GM10847 (cell line): ENCODE measurements around the gene RIGI.

Source experiments
- POLR2A ChIP-seq: IDR thresholded peaks from 2 replicates; pipeline ENCODE4 v1.6.1; 2011; ENCODE audit not compliant: insufficient read length; ENCODE audit errors: extremely low read depth

RIGI gene

DNA sequence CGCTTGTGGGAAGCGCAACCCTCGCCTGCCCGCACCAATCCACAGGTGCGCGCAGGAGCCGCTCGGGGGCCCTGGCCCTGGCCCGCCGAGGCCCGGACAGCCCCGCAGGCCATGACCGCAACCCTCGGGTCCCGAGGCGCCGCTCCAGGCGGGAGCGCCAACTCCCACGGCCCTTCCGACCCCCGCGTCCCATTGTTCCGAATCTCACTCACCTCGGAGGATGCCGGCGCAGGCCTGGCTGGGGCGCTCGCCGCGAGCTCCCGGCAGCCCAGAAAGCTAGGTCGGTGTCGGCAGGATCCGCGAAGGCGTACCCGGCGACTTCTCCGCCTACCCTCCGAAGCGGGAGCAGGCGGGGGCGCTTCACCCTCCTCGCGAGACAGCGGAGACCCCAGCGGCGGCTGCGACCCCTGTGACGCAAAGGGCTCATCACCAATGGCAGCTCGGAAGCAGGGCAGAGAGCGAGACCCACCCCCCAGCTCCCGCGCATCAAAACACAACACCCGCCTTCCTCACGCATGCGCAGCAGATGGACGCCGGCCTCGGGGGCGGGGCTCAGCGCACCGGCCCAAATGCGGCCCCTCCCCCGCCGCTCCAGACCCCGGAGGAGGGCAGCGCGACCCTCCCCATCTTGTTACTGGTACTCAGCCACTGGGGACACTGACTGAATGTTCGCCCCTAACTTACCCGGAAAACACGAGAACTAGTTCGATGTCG lies 24.7 kb upstream of the RIGI start:
- TF ChIP-seq POLR2A, result no peak

DNA sequence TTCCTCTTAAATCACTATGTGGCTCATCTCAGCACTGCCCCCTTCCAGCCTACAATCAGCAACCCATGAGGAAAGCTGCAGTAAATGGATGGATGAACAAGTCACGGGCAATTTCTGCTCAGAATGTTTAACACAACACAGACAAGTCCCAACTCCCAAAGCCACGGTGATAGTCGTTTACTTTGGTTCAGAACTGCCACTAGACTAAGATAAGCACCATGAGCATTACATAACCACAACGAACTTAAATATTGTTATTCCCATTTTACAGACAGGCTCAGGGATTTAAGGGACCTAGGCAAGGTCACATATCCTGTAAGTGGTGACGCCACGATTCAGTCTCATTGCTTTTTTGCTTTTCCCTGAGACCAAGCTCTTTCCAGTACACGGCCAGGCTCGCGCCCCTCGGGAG lies 24.2 kb upstream of the RIGI start:
- no peak for TF ChIP-seq POLR2A

DNA sequence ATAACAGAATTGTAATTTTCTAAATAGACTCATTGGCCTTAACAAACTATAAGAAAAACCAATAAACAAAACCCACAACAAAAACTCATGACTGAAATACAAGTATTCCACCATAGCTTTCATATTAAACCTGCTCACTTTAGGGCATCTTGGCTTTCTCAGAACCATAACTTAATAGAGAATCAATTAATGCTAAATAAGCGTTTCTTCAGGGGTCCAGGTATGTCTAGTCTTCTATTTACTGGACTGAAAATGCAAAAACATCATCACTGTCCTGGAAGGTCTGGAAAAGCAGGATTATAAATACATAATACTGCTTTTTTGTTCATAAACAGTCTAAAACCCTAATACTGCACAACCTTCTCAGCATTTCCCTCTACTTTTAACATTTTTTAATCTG lies 19.9 kb upstream of the RIGI start:
- no peak for TF ChIP-seq POLR2A

DNA sequence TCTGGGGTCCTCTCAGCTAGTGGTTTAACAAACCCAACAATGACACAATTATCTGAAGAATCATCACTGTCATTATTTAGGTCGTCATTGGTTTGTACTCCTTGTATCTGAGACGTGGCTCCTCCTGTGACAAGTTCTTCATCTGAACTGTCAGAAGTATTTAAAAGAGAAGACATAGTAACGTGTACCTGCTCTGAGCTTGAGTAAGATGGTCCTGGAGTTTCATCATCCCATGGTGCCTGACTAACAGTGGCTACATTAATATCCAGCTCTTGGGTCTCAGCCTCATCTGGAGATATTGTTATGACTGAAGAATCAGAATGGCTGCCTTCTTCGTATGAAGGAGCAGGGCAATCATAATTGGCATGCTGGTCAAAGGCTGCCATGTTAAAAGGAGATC lies 17.1 kb upstream of the RIGI start:
- no peak for TF ChIP-seq POLR2A

GRCh38 chr9:32533816-32534215 lies 7.8 kb upstream of the RIGI start:
- TF ChIP-seq POLR2A, result no peak

DNA sequence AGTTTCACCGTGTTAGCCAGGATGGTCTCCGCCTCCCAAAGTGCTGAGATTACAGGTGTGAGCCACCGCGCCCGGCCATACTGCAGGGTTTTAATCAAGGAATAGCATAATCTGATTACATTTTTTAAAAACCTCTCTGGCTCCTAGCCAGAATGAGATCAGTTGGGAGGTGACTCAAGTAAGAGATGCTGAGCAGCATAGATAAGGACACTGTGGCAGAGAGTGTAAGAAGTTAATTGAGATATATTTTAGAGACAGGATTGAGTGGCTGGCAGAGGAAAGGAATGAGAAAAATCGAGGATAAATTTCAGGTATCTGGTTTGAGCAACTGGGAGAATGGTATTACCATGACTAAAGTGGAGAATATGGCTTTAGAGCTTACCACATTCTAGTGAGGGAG lies 7.3 kb upstream of the RIGI start:
- no peak for TF ChIP-seq POLR2A

GRCh38 chr9:32526707-32527048 lies 682 bp upstream of the RIGI start:
- TF ChIP-seq POLR2A, result no peak

DNA sequence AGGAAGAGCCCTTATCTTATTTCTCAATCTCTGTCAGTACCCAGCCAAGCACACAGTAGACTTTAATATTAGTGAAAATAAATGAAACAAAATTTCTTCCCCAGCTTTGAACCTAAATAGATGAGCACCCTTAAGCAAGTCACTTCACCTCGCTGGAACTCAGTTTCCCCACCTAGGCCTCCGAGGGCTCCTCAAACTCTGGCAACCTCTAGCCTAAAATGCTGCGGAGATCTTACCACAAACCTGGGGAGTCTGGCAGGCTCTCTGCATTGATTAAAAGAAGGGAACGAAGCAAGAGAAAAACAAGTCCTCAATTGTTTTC lies 326 bp downstream of the RIGI start:
- no peak for TF ChIP-seq POLR2A

DNA sequence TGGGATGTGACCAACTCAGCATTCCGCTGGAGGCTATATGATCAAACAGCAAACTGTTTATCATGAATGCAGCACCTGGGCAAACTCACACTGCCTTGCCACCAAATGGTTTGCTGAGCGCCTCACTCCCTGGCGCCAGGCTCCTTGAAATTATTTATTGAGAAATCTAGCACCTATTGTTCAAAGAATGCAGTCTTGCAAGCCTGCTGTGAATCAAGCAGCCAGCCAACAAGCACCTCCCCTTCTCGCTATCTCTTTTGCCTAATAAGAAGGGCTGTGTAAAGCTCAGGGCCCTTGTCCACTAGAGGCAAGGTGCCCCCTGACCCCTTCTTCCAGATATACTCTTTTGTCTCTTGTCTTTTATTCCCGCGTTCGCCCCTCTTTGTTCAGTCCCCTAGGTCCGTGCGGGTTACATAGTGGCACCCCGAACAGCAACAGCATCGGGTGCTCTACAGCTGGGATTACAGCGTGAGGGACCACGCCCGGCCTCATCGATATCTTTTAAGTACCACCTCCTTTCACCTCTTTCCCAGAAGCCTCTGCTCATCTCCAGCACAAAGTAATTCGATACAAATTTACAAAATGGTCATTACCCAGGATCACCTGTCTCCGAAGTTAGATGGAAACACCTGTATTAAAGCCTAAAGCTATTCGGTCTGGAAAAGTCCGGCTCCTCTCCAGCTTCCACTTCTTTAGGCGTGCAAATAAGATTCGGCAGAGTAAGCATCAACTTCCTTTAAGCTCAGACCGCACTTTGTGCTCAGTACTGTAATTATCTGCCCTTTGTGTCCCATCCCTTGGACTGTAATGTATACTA lies 896 bp downstream of the RIGI start:
- no peak for TF ChIP-seq POLR2A

- no peak for TF ChIP-seq POLR2A
Measured at GRCh38 chr9:32523910-32524309, 2.1 kb downstream of the RIGI start.

DNA sequence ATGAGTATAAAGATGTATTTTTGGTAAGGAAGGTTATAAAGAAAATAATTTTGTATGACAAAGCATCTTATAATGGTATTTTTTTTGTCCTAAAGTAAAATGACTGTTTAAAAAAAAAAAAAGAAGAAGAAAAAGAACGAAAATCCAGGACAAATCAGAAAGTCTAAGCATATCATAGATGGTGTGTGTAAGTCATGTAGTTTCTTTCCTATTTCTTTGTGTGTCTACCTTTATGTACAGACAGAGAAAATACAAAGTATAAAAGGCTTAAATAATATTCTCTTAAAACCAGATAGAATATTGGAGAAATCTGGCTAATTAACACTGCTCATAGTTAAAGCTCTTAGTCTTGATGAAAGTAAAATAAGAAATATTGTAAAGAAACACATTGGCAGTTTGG lies 7.7 kb downstream of the RIGI start:
- no peak for TF ChIP-seq POLR2A

- no peak for TF ChIP-seq POLR2A
Measured at GRCh38 chr9:32516241-32516640, 9.8 kb downstream of the RIGI start.

- no peak for TF ChIP-seq POLR2A
Measured at GRCh38 chr9:32508728-32509127, 17.3 kb downstream of the RIGI start.

DNA sequence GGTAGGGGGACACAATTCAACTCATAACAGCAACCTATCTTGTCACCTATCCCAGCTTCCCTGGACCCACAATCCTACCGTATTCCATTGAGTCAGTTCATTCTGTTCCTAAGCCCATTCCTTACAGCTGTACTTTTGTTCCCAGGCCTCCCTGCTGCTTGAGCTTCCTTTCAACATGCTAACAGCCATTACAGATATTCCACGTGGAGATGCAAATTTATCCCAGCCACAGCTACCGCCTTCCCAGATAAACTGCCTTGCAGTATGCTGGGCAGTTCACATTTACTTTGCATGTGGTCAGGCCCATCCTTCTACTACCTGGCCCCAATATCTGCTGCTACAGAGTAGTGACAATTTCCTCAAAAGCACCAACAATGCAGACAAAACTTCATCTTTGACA lies 23.0 kb downstream of the RIGI start:
- TF ChIP-seq POLR2A, result no peak

- no peak for TF ChIP-seq POLR2A
Measured at GRCh38 chr9:32502464-32502863, 23.5 kb downstream of the RIGI start.

DNA sequence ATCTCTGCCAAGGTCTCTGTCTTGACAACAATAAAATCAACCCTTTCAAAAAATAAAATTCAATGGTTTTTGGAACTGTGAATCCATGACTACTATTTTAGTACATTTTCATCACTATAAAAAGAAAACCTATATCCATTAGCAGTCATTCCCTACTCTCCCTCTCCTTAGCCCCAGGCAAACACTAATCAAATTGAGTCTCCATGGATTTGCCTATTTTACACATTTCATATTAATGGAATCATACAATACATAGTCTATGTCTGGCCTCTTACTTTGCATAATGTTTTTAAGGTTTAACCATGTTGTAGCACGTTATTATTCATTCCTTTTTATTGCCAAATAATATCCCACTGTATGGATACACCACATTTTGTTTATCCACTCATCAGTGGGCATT lies 24.1 kb downstream of the RIGI start:
- no peak for TF ChIP-seq POLR2A

DNA sequence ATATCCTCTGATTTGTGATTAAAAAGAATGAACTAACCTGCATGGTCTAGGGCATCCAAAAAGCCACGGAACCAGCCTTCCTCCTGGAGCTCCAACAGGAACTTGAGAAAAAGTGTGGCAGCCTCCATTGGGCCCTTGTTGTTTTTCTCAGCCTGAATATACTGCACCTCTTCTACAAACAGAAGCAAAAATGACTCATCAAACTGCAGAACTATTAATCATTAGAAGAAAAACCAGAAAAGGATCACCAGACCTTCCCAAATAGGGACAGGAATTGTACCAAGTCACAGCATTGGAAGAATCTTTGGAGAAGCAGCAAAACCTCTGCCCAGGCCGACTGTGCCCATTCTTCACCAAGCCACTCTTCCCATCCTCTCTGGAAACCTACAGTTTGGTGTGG lies 25.2 kb downstream of the RIGI start:
- TF ChIP-seq POLR2A, result no peak
